Ascending aorta (tissue), 2 donors: ENCODE measurements around the gene APLP2. TPM values are rescaled to one million over a fixed set of nuclear protein-coding genes. Genes with fewer than 3 reads are reported as not detected.

ENCODE experiments used
- DNase-seq, 2 donors: peaks; one replicate each; pipeline ENCODE4 v3.0.0-alpha.2; 2019; ENCODE audit warnings: low spot score in 2 of 2
- H3K27ac ChIP-seq, 2 donors: fragments of 200-600 bp; sonication (generic); one replicate each; pipeline ENCODE4 v1.5.1; 2016 to 2017; ENCODE audit warnings: mild to moderate bottlenecking in 1 of 2
- H3K27me3 ChIP-seq: fragments of 200-600 bp; sonication (generic); one replicate; pipeline ENCODE4 v1.5.1; 2017
- H3K36me3 ChIP-seq, 2 donors: fragments of 200-600 bp; sonication (generic); one replicate each; pipeline ENCODE4 v1.5.1; 2016
- H3K4me1 ChIP-seq, 2 donors: fragments of 200-600 bp; sonication (generic); one replicate each; pipeline ENCODE4 v1.5.1; 2016 to 2017; ENCODE audit warnings: mild to moderate bottlenecking in 1 of 2
- H3K4me3 ChIP-seq, 2 donors: fragments of 200-600 bp; sonication (generic); one replicate each; pipeline ENCODE4 v1.5.1; 2016 to 2017; ENCODE audit warnings: mild to moderate bottlenecking in 1 of 2
- H3K9me3 ChIP-seq, 2 donors: fragments of 200-600 bp; sonication (generic); one replicate each; pipeline ENCODE4 v1.5.1; 2016
- intact Hi-C: fragments of 100-400 bp; cut with DNase I; formaldehyde crosslinking; loops from one replicate; pipeline ENCODE4 v1.15.1; 2023
- total RNA-seq: library from RNA; depleted of rRNA; stranded (reverse); fragments of >200 nt; gene quantifications from one replicate; pipeline ENCODE4 v1.1.0, GENCODE V29; 2016
- TF ChIP-seq, protein P1 (sequence below), 3 experiments: fragments of 200-600 bp in 2 of 3; fragments of 450-650 bp in 1 of 3; sonication (generic) in 2 of 3; IDR thresholded peaks; one replicate each; pipeline ENCODE4 v1.5.1; 2016 to 2019; ENCODE audit warnings: antibody characterized with exemption in 3 of 3, mild to moderate bottlenecking in 1 of 3, moderate library complexity in 1 of 3

APLP2 gene
- total RNA-seq, 1 donor from 2014 or later = 216 TPM

DNA sequence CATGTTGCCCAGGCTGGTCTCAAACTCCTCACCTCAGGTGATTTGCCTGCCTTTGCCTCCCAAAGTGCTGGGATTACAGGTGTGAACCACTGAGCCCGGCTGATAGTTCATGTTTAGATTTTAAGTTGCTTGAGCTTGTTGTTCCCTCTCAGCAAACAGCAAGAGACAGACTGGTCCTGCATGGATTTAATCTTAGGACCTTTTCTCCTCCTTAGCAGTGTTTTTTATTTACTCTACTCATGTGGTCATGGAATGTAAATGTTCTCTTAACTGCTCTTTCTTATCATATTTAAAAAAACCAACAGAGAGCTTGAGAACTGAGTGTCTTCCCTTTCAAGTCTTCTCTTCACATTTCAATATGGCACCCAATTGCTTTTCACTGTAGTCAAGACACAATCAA lies 44.3 kb upstream of the APLP2 start:
- TF ChIP-seq, protein P1, sequence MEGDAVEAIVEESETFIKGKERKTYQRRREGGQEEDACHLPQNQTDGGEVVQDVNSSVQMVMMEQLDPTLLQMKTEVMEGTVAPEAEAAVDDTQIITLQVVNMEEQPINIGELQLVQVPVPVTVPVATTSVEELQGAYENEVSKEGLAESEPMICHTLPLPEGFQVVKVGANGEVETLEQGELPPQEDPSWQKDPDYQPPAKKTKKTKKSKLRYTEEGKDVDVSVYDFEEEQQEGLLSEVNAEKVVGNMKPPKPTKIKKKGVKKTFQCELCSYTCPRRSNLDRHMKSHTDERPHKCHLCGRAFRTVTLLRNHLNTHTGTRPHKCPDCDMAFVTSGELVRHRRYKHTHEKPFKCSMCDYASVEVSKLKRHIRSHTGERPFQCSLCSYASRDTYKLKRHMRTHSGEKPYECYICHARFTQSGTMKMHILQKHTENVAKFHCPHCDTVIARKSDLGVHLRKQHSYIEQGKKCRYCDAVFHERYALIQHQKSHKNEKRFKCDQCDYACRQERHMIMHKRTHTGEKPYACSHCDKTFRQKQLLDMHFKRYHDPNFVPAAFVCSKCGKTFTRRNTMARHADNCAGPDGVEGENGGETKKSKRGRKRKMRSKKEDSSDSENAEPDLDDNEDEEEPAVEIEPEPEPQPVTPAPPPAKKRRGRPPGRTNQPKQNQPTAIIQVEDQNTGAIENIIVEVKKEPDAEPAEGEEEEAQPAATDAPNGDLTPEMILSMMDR (IDR thresholded peaks at IDR 0.05) = no peak
- DNase-seq = no peak
- H3K27me3 ChIP-seq = no peaks in the 10 kb centered on the region
- no peak overlapping the region for H3K27ac ChIP-seq
- intact Hi-C loops = no loop called here
- no peaks in the 10 kb centered on the region for H3K4me1 ChIP-seq
- H3K36me3 ChIP-seq = no peaks in the 10 kb centered on the region
- H3K4me3 ChIP-seq = no peak overlapping the region
- H3K9me3 ChIP-seq = no peaks in the 10 kb centered on the region

DNA sequence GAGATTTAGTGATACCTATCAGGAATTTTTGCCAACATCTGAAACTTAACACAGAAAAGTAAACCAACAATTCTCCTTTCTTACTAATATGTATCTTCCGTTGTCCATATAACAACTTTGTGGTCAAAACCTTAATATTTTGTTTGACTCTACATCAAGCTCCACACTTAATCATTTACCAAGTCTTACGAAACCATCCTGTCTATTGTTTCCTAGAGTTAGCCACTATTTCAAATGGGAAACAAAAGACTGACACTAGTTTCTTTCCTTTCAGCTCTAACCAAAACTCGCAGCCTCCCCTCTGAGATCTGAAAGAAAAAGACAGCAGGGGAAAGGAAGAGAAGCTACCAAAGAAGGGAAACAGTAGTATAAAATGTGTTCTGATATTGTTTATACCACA lies 40.6 kb upstream of the APLP2 start:
- no peak for DNase-seq
- H3K4me1 ChIP-seq = no peaks in the 10 kb centered on the region
- H3K9me3 ChIP-seq = no peaks in the 10 kb centered on the region
- intact Hi-C loops = no loop called here
- TF ChIP-seq, protein P1 (IDR thresholded peaks at IDR 0.05) = no peak
- no peaks in the 10 kb centered on the region for H3K36me3 ChIP-seq
- H3K27me3 ChIP-seq = no peaks in the 10 kb centered on the region
- no peak overlapping the region for H3K27ac ChIP-seq
- H3K4me3 ChIP-seq = no peak overlapping the region

DNA sequence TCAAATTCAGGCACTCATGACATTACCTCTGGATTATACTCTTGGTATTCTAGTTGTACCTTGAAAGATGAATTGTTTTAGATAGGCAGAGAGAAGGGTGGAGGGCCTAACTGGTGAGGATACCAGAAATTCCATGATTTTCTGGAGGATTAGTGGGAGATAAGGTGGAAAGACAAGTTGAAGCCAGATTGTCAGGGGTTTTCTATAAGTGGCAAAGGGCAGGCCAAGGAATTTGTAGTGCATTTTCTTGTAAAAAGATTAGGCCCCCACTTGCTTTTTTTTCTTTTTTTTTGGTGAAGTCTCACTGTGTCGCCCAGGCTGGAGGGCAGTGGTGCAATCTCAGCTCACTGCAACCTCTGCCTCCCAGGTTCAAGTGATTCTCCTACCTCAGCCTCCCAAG lies 38.6 kb upstream of the APLP2 start:
- Histone ChIP-seq H3K27me3 (no peaks in the 10 kb centered on the region), H3K4me3 (no peak overlapping the region), H3K4me1 (no peaks in the 10 kb centered on the region), H3K36me3 (no peaks in the 10 kb centered on the region), H3K27ac (no peak overlapping the region), H3K9me3 (no peaks in the 10 kb centered on the region)
- TF ChIP-seq, protein P1 (IDR thresholded peaks at IDR 0.05) = no peak
- no peak for DNase-seq
- intact Hi-C loops = no loop called here

DNA sequence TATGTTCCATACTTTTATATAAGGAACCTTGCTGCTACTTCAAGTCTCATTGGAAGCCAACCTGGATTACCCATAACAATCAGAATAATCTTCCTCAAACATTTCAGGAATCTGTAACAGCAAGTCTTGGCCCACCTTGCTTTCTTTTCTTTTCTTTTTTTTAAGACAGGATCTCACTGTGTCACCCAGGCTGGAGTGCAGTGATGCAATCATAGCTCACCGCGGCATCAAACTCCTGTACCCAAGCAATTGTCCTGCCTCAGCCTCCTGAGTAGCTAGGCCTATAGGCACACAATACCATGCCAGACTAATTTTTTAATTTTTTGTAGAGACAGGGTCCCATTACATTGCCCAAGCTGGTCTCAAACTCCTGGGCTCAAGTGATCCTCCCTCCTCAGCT lies 37.7 kb upstream of the APLP2 start:
- Histone ChIP-seq H3K36me3 (no peaks in the 10 kb centered on the region), H3K4me1 (no peaks in the 10 kb centered on the region), H3K4me3 (no peak overlapping the region), H3K9me3 (no peaks in the 10 kb centered on the region), H3K27ac (no peak overlapping the region), H3K27me3 (no peaks in the 10 kb centered on the region)
- TF ChIP-seq, protein P1 (IDR thresholded peaks at IDR 0.05) = no peak
- intact Hi-C loops = no loop called here
- DNase-seq = no peak

DNA sequence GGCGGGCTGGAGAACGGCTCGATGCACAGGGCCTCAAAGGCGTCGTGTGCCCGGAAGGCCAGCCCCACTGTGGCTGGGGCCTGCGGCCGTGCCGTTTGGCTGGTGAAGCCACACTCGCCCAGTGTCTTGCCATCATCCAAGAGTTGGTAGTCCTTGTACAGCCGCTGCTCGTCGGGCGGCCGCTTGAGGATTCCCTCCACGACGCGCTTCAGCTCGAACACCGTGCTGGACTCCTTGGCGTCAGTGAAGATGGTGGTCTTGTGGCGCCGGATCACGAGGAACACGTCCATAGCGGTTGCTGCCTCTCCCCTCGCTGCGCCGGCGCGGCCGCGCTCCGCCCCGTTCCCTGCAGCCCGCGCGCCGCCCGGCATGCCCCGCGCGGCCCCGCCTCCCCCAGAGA lies 36.8 kb upstream of the APLP2 start:
- no peaks in the 10 kb centered on the region for H3K4me1 ChIP-seq
- H3K27me3 ChIP-seq = no peaks in the 10 kb centered on the region
- intact Hi-C loops = no loop called here
- no peak overlapping the region for H3K27ac ChIP-seq
- H3K4me3 ChIP-seq = no peak overlapping the region
- H3K36me3 ChIP-seq = no peaks in the 10 kb centered on the region
- TF ChIP-seq, protein P1 (IDR thresholded peaks at IDR 0.05) = no peak
- no peak for DNase-seq
- no peaks in the 10 kb centered on the region for H3K9me3 ChIP-seq

DNA sequence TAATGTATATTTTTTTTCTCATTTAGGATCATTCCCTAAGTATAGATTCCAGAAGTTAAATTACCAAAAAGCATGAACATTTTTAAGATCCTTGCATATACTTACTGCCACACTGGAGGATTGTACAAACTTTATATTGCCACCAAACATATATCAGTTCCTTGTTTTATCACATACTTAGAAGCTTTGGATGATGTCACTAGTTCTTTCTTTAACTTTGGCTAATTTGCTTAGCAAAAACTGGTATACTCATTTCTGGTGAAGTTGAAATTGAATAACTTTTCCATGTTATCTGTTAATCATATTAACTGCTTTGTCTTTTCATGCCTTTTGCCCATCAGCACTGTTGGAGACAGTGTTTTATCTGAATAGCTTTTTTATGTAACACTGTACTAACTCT lies 35.5 kb upstream of the APLP2 start:
- no peaks in the 10 kb centered on the region for H3K36me3 ChIP-seq
- TF ChIP-seq, protein P1 (IDR thresholded peaks at IDR 0.05) = no peak
- no peaks in the 10 kb centered on the region for H3K4me1 ChIP-seq
- no peak for DNase-seq
- H3K27ac ChIP-seq = no peak overlapping the region
- H3K9me3 ChIP-seq = no peaks in the 10 kb centered on the region
- H3K27me3 ChIP-seq = no peaks in the 10 kb centered on the region
- H3K4me3 ChIP-seq = no peak overlapping the region
- intact Hi-C loops = no loop called here
